CD4-positive, alpha-beta T cell treated with Interleukin-1 beta for 1 hour (primary cell): ENCODE data around the gene CUX1.
"Not testable (repeated sequence)": the region's sequence is repeated elsewhere in the genome, so short reads cannot be mapped to it uniquely, and the experiment has no call there.

Experiments used
- DNase-seq, 2 donors: peaks; one replicate each; pipeline ENCODE4 v3.0.0-alpha.2; 2020 to 2022

The CUX1 gene

GRCh38 chr7:102297487-102298218 is 480.2 kb downstream of the CUX1 start:
- no peak for DNase-seq

- no peak for DNase-seq
Observed at GRCh38 chr7:102300643-102301221, 483.3 kb downstream of the CUX1 start.

GRCh38 chr7:102301367-102301766 is 483.9 kb downstream of the CUX1 start:
- not testable (repeated sequence) for DNase-seq

- no peak for DNase-seq
Observed at GRCh38 chr7:102302025-102302424, 484.6 kb downstream of the CUX1 start.

GRCh38 chr7:102303669-102304422 is 486.4 kb downstream of the CUX1 start:
- no peak for DNase-seq

- DNase-seq, result no peak
Observed at GRCh38 chr7:102304668-102305067, 487.2 kb downstream of the CUX1 start.

GRCh38 chr7:102305414-102306268 is 488.2 kb downstream of the CUX1 start:
- no peak for DNase-seq

- peak; percentile 43 to 85 for DNase-seq
Observed at GRCh38 chr7:102306916-102307677, 489.7 kb downstream of the CUX1 start.

- no peak for DNase-seq
Observed at GRCh38 chr7:102310414-102310815, 493.0 kb downstream of the CUX1 start.

- DNase-seq, result no peak
Observed at GRCh38 chr7:102312317-102312716, 494.9 kb downstream of the CUX1 start.

- DNase-seq, result no peak
Observed at GRCh38 chr7:102313997-102314780, 496.8 kb downstream of the CUX1 start.

GRCh38 chr7:102317231-102318059 is 500.0 kb downstream of the CUX1 start:
- DNase-seq, result no peak

GRCh38 chr7:102318482-102318971 is 501.1 kb downstream of the CUX1 start:
- no peak for DNase-seq

- no peak for DNase-seq
Observed at GRCh38 chr7:102319671-102320070, 502.2 kb downstream of the CUX1 start.

GRCh38 chr7:102320181-102320580 is 502.8 kb downstream of the CUX1 start:
- no peak for DNase-seq

GRCh38 chr7:102320601-102321350 is 503.4 kb downstream of the CUX1 start:
- DNase-seq, result no peak

- peak; percentile 4 to 28 for DNase-seq
Observed at GRCh38 chr7:102321351-102322201, 504.1 kb downstream of the CUX1 start.

- no peak for DNase-seq
Observed at GRCh38 chr7:102322202-102322715, 504.8 kb downstream of the CUX1 start.
